Heart right ventricle (tissue), 16 donors: ENCODE measurements around the gene MTG2. TPM values are rescaled to one million over a fixed set of nuclear protein-coding genes. Genes with fewer than 3 reads are reported as not detected.
A peak's percentile ranks its signal among the peaks of the same experiment; 100 is the strongest.

Experiments used
- ATAC-seq, 8 donors: fragments of 200-7000 bp; cut with Tn5 transposase; one replicate each; pipeline ENCODE4 v1.9.1; 2020; ENCODE audit warnings: mild to moderate bottlenecking in 8 of 8, moderate library complexity in 8 of 8, moderate number of reproducible peaks in 1 of 8
- DNase-seq, 2 donors: peaks; one replicate each; pipeline ENCODE4 v3.0.0-alpha.2; 2020
- H3K27ac ChIP-seq, 10 donors: fragments of 200-600 bp; sonication (generic) in 2 of 10; one replicate each; pipeline versions ENCODE4 v1.5.0 to v1.8.0; 2020 to 2022; ENCODE audit warnings: mild to moderate bottlenecking in 3 of 10
- H3K27me3 ChIP-seq, 7 donors: fragments of 200-600 bp; one replicate each; pipeline ENCODE4 v1.8.0; 2021 to 2022; ENCODE audit warnings: mild to moderate bottlenecking in 2 of 7
- H3K36me3 ChIP-seq, 9 donors: fragments of 200-600 bp; sonication (generic) in 1 of 9; one replicate each; pipeline versions ENCODE4 v1.5.0 to v1.8.0; 2020 to 2022; ENCODE audit warnings: mild to moderate bottlenecking in 2 of 9
- H3K4me1 ChIP-seq, 9 donors: fragments of 200-600 bp; sonication (generic) in 1 of 9; one replicate each; pipeline versions ENCODE4 v1.5.0 to v1.8.0; 2020 to 2022; ENCODE audit warnings: mild to moderate bottlenecking in 4 of 9
- H3K4me3 ChIP-seq, 10 donors: fragments of 200-600 bp; sonication (generic) in 2 of 10; one replicate each; pipeline versions ENCODE4 v1.5.0 to v1.8.0; 2020 to 2022; ENCODE audit warnings: mild to moderate bottlenecking in 7 of 10, moderate library complexity in 2 of 10
- H3K9me3 ChIP-seq, 11 donors: fragments of 200-600 bp in 10 of 11; sonication (generic) in 2 of 11; one replicate each; pipeline versions ENCODE4 v1.5.0 to v1.8.0; 2013 to 2022; ENCODE audit warnings: mild to moderate bottlenecking in 2 of 11, control low read depth in 1 of 11, moderate library complexity in 1 of 11
- WGBS, 2 donors: extraction: QIAGEN DNeasy Blood & Tissue Kit; methylation state at CpG; one replicate each; pipeline ENCODE4 v1.1.7; 2013; ENCODE audit warnings: inconsistent platforms in 1 of 2; 5-methylcytosine and 5-hydroxymethylcytosine counted together
- intact Hi-C, 10 donors: fragments of 100-400 bp; cut with DNase I; formaldehyde crosslinking; loops; one replicate each; pipeline versions ENCODE4 v1.11.1 to v1.14.2; 2022
- polyA plus RNA-seq, 2 donors: library from polyadenylated mRNA; stranded (reverse); fragments of 200-250 nt; gene quantifications; one replicate each; pipeline ENCODE4 v1.2.3, GENCODE V29; 2013
- total RNA-seq, 10 donors: library from RNA; stranded (reverse); fragmentation: NEBNext Ultra II Directional in 3 of 10; extraction: Animal tissue kit (Norgen Biotek cat#: 25700) in 3 of 10; gene quantifications; one replicate each; pipeline versions ENCODE4 v1.2.1 to v1.2.4, GENCODE V29; 2021 to 2023
- TF ChIP-seq, protein P1 (sequence below), 9 donors: fragments of 200-600 bp; sonication (generic) in 2 of 9; IDR thresholded peaks; one replicate each; pipeline versions ENCODE4 v1.5.0 to v1.8.0; 2021 to 2022; ENCODE audit warnings: antibody characterized with exemption in 9 of 9, mild to moderate bottlenecking in 5 of 9, moderate library complexity in 1 of 9
- donor health status: Arrhythmogenic right ventricular cardiomyopathy.
- donor health status: ischemic (EF 13 %, LVEDD 7.1; RV severe dilation, severe dysfunction).
- donor health status: healthy with polysubstance abuse.
- donor health status: DM: no; HTN: yes; CAD: no.
- donor health status: DM: no; HTN: no; CAD: no.
- donor health status: ischemic (EF 25% LVEDD 6.9; RV normal size, moderate dysfunction).
- donor health status: ischemic (EF 25% LVEDD 5.7; RV mildly dilated, moderate dysfunction).
- donor health status: healthy.
- donor health status: DM: yes; HTN: yes; CAD: no.
- donor health status: Ischemic cardiomyopathy.
- donor health status: ischemic (EF 35%, LVEDD 5.7; RV mildly dilated, moderate dysfunction).
- donor health status: nonischemic (EF 11% LVEDD 7.7; RV severe dilation, severe dysfunction).
- donor health status: DM: yes; HTN: yes; CAD: no.
- donor health status: PGD.
- donor health status: ischemic (EF 29% LVEDD 5.4; RV normal size, mild dysfunction).
- donor health status: nonischemic (EF 23%, LVEDD 6.1; RV moderate dilation, normal function).

MTG2 gene
- total and polyA plus RNA-seq, 12 donors, result 21.5 to 55.5 (median 28.2) TPM

DNA sequence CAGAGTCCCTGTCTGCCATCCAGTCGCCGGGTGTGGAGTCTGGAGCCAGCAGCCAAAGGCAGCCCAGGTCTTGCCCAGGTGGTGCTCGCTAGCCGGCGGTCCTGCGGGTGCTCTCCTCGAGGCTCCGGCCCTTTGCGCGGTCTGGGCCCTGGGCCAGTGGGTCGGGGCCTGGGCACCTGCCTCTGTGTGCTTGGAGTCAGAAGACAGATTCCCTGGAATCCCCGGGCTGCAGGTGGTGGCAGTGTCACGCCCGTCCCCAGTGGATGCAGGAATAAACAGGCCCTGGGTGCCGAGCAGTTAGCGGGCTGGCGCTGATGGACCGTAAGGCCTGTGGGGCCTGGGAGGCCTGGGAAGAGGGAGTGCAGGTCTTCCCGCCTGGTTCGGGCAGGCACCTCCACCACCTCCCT, 33.9 kb upstream of the MTG2 start:
- Histone ChIP-seq H3K27ac (peak overlapping the region in 3 of 10 donors; percentile 15 to 37 (median 35)), H3K4me3 (no peak overlapping the region), H3K9me3 (peaks cover 0 to 8% (median 0%) of the 10 kb centered on the region in 11 donors), H3K4me1 (peaks cover 6 to 47% (median 30%) of the 10 kb centered on the region in 9 donors), H3K27me3 (no peaks in the 10 kb centered on the region), H3K36me3 (peaks cover 0 to 8% (median 0%) of the 10 kb centered on the region in 9 donors)
- intact Hi-C loops, result loop anchor here in 1 of 10 donors (5.0 kb wide), 1 partner anchor 33 kb away; the partner anchor contains the start of gene MTG2
- TF ChIP-seq, protein P1, sequence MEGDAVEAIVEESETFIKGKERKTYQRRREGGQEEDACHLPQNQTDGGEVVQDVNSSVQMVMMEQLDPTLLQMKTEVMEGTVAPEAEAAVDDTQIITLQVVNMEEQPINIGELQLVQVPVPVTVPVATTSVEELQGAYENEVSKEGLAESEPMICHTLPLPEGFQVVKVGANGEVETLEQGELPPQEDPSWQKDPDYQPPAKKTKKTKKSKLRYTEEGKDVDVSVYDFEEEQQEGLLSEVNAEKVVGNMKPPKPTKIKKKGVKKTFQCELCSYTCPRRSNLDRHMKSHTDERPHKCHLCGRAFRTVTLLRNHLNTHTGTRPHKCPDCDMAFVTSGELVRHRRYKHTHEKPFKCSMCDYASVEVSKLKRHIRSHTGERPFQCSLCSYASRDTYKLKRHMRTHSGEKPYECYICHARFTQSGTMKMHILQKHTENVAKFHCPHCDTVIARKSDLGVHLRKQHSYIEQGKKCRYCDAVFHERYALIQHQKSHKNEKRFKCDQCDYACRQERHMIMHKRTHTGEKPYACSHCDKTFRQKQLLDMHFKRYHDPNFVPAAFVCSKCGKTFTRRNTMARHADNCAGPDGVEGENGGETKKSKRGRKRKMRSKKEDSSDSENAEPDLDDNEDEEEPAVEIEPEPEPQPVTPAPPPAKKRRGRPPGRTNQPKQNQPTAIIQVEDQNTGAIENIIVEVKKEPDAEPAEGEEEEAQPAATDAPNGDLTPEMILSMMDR (IDR thresholded peaks at IDR 0.05), result no peak
- DNase-seq (no peak), ATAC-seq (peak in 1 of 8 donors; percentile 3)
- WGBS, 2 donors, result 79 to 81% methylated on average over 20 of the region's 20 CpGs

DNA sequence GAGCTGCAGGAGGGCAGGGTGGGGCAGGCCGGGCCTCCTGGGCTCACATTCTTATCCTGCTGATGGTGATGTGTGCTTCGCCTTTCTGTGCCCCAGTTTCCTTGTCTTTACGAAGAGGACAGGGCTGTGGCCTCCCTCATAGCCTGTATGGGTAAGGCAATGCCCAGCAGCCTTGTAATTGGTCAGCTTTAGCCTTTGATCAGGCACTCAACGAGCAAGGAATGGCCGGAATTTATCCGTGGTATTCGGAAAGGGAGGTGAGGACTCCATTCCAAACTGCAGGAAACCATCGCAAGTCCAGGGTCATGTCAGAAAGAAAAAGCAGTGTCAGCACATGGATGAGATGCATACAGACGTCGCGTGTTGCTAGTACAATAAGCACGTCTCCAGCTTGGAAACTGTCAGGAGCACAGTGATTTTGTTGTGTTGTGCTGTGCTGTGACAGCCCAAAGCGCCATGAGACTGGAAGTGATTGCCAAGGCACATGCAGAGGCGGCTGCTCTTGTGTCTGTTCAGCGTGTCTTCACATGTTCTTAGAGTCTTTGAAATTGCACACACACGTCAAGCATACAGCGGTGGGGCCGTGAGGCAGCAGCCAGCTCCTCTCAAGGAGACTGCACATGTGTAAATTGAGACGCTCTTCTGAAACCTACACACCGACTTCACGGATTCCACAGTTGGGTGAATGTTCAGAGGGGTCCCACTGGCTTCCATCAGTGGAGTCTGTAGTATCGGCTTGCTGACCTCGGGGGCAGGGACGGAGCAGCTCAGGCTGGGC, 33.1 kb upstream of the MTG2 start:
- DNase-seq (no peak), ATAC-seq (peak in 2 of 8 donors; percentile 8 to 24)
- WGBS, 2 donors, result 65 to 69% methylated on average over 24 of the region's 24 CpGs
- Histone ChIP-seq H3K27me3 (no peaks in the 10 kb centered on the region), H3K36me3 (peaks cover 0 to 15% (median 0%) of the 10 kb centered on the region in 9 donors), H3K27ac (peak overlapping the region in 3 of 10 donors; percentile 10 to 37 (median 11)), H3K4me1 (peaks cover 4 to 43% (median 27%) of the 10 kb centered on the region in 9 donors), H3K9me3 (peaks cover 0 to 8% (median 0%) of the 10 kb centered on the region in 11 donors), H3K4me3 (no peak overlapping the region)
- TF ChIP-seq, protein P1 (IDR thresholded peaks at IDR 0.05), result no peak
- intact Hi-C loops, result loop anchor here in 3 of 10 donors (5.0 kb wide), 2 partner anchors 33 to 137 kb away; partner anchors contain the start of gene MTG2 (in 1 of the 3)

DNA sequence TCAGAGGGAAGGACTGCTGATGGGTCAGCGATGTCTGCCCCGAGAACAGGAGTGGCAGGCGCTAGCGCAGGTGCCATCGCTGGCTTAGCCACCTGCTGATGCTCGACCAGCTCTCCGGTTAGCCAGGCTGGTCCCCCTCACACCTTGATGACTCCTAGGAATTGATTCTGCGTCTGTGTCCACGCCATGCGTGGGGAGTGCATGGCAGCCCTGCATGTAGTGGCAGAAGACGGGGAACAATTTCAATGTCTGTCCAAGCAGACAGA, 32.6 kb upstream of the MTG2 start:
- Histone ChIP-seq H3K4me1 (peaks cover 4 to 37% (median 21%) of the 10 kb centered on the region in 9 donors), H3K4me3 (no peak overlapping the region), H3K27me3 (no peaks in the 10 kb centered on the region), H3K27ac (no peak overlapping the region), H3K9me3 (peaks cover 0 to 8% (median 0%) of the 10 kb centered on the region in 11 donors), H3K36me3 (peaks cover 0 to 19% (median 0%) of the 10 kb centered on the region in 9 donors)
- ATAC-seq (no peak), DNase-seq (no peak)
- intact Hi-C loops, result loop anchor here in 2 of 10 donors (5.0 kb wide), 1 partner anchor 138 kb away; no protein-coding TSS in a partner anchor
- 94 to 98% methylated on average over 11 of the region's 11 CpGs for WGBS, 2 donors
- TF ChIP-seq, protein P1 (IDR thresholded peaks at IDR 0.05), result no peak

DNA sequence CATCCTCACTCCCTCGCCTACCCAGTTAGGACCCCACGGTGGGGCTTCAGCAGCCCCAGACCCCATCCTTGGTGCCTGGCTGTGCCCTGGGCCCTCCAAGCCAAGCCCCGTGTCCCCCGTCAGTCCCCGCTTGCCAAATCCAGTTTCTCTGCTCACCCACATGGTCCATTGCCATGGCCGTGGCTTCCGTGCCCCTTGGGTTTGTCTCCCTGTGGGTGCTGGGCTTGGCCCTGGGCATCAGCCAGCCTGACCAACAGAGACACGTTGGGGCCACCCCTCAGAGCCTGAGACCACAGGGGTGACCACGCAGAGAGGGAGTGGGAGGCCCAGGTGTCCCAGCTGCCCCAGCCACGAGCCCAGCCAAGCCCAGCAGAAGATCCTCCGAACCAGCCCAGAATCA, 31.6 kb upstream of the MTG2 start:
- no peak overlapping the region for H3K27ac ChIP-seq
- no peak for DNase-seq
- intact Hi-C loops, result loop anchor here in 2 of 10 donors (5.0 kb wide), 1 partner anchor 139 kb away; no protein-coding TSS in a partner anchor
- ATAC-seq, result no peak
- H3K4me3 ChIP-seq, result no peak overlapping the region
- peaks cover 0 to 8% (median 0%) of the 10 kb centered on the region in 11 donors for H3K9me3 ChIP-seq
- H3K36me3 ChIP-seq, result peaks cover 0 to 19% (median 0%) of the 10 kb centered on the region in 9 donors
- 87 to 93% methylated on average over 10 to 11 of the region's 11 CpGs for WGBS, 2 donors
- H3K4me1 ChIP-seq, result peaks cover 0 to 30% (median 20%) of the 10 kb centered on the region in 9 donors
- TF ChIP-seq, protein P1 (IDR thresholded peaks at IDR 0.05), result no peak
- no peaks in the 10 kb centered on the region for H3K27me3 ChIP-seq
